RWPE2 (cell line): Measurements from ENCODE around the gene PNPLA6.

Source experiments
- ATAC-seq: fragments of 200-7000 bp; cut with Tn5 transposase; 3 replicates; pipeline ENCODE4 v1.9.1; 2021; ENCODE audit warnings: low read depth
- DNase-seq: peaks from one replicate; pipeline ENCODE4 v3.0.0-alpha.2; 2020; ENCODE audit warnings: low spot score
- H3K27ac ChIP-seq: fragments of 450-650 bp; 2 replicates; pipeline ENCODE4 v1.5.1; 2017; ENCODE audit warnings: mild to moderate bottlenecking; ENCODE audit not compliant: poor library complexity, severe bottlenecking
- H3K27me3 ChIP-seq: fragments of 250-450 bp; sonication (Bioruptor Pico); 2 replicates; pipeline ENCODE4 v1.5.1; 2021; ENCODE audit warnings: mild to moderate bottlenecking, moderate library complexity; ENCODE audit not compliant: insufficient read depth, poor library complexity, severe bottlenecking
- H3K36me3 ChIP-seq: fragments of 250-450 bp; sonication (Bioruptor Pico); 2 replicates; pipeline ENCODE4 v1.5.1; 2020; ENCODE audit warnings: low read depth, mild to moderate bottlenecking, moderate library complexity
- H3K4me1 ChIP-seq: fragments of 250-450 bp; sonication (Bioruptor Pico); 2 replicates; pipeline ENCODE4 v1.5.1; 2021; ENCODE audit warnings: mild to moderate bottlenecking, moderate library complexity; ENCODE audit not compliant: insufficient read depth, poor library complexity, severe bottlenecking
- H3K4me3 ChIP-seq: fragments of 250-450 bp; sonication (Bioruptor Pico); 2 replicates; pipeline ENCODE4 v1.5.1; 2021; ENCODE audit warnings: mild to moderate bottlenecking, moderate library complexity; ENCODE audit not compliant: severe bottlenecking
- H3K9me3 ChIP-seq: fragments of 250-450 bp; sonication (Bioruptor Pico); 2 replicates; pipeline ENCODE4 v1.5.1; 2021; ENCODE audit warnings: mild to moderate bottlenecking, moderate library complexity; ENCODE audit not compliant: severe bottlenecking
- TF ChIP-seq, protein P1 (sequence below): fragments of 450-650 bp; IDR thresholded peaks from one replicate; pipeline ENCODE4 v1.5.1; 2017; ENCODE audit warnings: mild to moderate bottlenecking, moderate library complexity; ENCODE audit not compliant: poor library complexity, severe bottlenecking

The PNPLA6 gene

DNA sequence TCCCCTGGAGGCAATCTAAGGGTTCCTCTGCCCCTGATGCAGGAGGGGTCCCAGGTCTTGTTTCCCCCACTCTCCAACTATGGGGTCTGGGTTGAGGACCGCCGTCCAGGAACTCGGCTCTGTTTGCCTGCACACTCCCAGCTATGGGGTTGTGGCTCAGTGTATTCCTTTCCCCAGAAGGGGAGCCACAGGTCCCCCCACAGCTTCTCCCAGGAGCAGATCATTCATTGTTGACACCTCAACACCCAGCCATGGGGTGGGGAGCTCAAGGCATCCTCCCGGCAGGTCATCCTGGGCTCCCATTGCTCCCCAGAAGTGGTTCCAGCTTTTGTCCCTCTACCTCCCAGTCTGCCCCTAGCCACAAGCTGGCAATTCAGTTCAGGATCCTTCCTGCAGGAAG, 18.6 kb upstream of the PNPLA6 start:
- no peaks in the 10 kb centered on the region for H3K9me3 ChIP-seq
- ATAC-seq (peak; percentile 40; the same call in 2 of the 3 replicates), DNase-seq (no peak)
- H3K27ac ChIP-seq, result peak overlapping the region; percentile 45
- no peaks in the 10 kb centered on the region for H3K36me3 ChIP-seq
- H3K4me3 ChIP-seq, result peak overlapping the region; percentile 42
- TF ChIP-seq, protein P1, sequence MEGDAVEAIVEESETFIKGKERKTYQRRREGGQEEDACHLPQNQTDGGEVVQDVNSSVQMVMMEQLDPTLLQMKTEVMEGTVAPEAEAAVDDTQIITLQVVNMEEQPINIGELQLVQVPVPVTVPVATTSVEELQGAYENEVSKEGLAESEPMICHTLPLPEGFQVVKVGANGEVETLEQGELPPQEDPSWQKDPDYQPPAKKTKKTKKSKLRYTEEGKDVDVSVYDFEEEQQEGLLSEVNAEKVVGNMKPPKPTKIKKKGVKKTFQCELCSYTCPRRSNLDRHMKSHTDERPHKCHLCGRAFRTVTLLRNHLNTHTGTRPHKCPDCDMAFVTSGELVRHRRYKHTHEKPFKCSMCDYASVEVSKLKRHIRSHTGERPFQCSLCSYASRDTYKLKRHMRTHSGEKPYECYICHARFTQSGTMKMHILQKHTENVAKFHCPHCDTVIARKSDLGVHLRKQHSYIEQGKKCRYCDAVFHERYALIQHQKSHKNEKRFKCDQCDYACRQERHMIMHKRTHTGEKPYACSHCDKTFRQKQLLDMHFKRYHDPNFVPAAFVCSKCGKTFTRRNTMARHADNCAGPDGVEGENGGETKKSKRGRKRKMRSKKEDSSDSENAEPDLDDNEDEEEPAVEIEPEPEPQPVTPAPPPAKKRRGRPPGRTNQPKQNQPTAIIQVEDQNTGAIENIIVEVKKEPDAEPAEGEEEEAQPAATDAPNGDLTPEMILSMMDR, result no peak
- no peaks in the 10 kb centered on the region for H3K4me1 ChIP-seq
- H3K27me3 ChIP-seq, result no peaks in the 10 kb centered on the region

DNA sequence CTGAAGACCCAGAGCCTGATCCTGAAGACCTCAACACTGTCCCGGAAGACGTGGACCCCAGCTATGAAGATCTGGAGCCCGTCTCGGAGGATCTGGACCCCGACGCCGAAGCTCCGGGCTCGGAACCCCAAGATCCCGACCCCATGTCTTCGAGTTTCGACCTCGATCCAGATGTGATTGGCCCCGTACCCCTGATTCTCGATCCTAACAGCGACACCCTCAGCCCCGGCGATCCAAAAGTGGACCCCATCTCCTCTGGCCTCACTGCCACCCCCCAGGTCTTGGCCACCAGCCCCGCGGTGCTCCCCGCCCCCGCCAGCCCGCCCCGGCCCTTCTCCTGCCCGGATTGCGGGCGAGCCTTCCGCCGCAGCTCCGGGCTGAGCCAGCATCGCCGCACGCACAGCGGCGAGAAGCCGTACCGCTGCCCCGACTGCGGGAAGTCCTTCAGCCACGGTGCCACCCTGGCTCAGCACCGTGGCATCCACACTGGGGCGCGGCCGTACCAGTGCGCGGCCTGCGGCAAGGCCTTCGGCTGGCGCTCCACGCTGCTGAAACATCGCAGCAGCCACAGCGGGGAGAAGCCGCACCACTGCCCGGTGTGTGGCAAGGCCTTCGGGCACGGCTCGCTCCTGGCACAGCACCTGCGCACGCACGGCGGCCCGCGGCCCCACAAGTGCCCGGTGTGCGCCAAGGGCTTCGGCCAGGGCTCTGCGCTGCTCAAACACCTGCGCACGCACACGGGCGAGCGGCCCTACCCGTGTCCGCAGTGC, 16.0 kb upstream of the PNPLA6 start:
- H3K9me3 ChIP-seq, result no peaks in the 10 kb centered on the region
- H3K27ac ChIP-seq, result no peak overlapping the region
- no peaks in the 10 kb centered on the region for H3K4me1 ChIP-seq
- DNase-seq, result no peak
- ATAC-seq, result no peak
- no peak overlapping the region for H3K4me3 ChIP-seq
- TF ChIP-seq, protein P1, result no peak
- H3K36me3 ChIP-seq, result no peaks in the 10 kb centered on the region
- H3K27me3 ChIP-seq, result no peaks in the 10 kb centered on the region

DNA sequence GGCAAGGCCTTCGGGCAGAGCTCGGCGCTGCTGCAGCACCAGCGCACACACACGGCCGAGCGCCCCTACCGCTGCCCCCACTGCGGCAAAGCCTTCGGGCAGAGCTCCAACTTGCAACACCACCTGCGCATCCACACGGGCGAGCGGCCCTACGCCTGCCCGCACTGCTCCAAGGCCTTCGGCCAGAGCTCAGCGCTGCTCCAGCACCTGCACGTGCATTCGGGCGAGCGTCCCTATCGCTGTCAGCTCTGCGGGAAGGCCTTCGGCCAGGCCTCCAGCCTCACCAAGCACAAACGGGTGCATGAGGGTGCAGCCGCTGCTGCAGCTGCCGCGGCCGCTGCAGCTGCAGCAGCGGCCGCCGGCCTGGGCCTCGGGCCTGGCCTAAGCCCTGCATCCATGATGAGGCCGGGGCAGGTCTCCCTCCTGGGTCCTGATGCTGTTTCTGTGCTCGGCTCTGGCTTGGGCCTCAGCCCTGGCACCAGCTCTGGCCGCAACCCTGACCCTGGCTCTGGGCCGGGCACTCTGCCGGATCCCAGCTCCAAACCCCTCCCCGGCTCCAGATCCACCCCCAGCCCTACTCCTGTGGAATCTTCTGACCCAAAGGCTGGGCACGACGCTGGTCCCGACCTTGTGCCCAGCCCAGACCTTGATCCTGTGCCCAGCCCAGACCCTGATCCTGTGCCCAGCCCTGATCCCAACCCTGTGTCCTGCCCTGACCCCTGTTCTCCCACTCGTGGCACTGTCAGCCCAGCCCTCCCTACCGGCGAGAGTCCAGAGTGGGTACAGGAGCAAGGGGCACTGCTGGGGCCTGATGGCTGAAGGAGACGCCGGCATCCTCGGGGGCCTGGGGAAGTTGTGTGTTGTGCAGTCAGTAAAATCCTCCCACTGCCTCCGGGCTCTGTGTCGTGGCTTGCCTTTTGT, 15.1 kb upstream of the PNPLA6 start:
- Histone ChIP-seq H3K36me3 (no peaks in the 10 kb centered on the region), H3K27ac (no peak overlapping the region), H3K9me3 (no peaks in the 10 kb centered on the region), H3K27me3 (no peaks in the 10 kb centered on the region), H3K4me3 (no peak overlapping the region), H3K4me1 (no peaks in the 10 kb centered on the region)
- TF ChIP-seq, protein P1, result no peak
- ATAC-seq (no peak), DNase-seq (no peak)

DNA sequence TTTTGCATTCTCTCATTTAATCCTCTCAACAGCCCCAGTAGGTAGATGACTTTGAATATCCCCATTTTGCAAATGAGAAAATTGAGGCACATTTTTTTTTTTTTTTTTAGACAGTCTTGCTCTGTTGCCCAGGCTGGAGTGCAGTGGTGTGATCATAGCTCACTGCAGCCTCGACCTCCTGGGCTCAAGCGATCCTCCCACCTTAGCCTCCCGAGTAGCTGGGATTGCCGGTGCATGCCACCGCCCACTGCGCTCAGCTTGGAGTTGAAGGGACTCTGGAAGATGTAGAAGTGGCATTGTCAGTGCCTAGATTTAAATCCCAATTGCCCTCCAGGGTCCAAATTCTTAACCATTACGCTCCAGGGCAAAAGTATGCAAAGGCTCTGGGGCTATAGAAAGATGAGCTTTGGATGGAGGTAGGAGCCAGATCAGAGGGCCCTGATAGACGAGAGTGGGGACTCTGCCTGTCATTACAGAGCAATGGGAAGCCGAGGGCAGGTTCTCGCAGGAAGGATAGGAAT, 13.9 kb upstream of the PNPLA6 start:
- TF ChIP-seq, protein P1, result no peak
- Histone ChIP-seq H3K4me1 (no peaks in the 10 kb centered on the region), H3K36me3 (peaks cover 4% of the 10 kb centered on the region; the same call in 1 of the 2 replicates), H3K27ac (peak overlapping the region; percentile 18), H3K9me3 (no peaks in the 10 kb centered on the region), H3K27me3 (no peaks in the 10 kb centered on the region), H3K4me3 (peak overlapping the region; percentile 67)
- ATAC-seq (no peak), DNase-seq (no peak)
